HCT116 (cell line): ENCODE results near the gene PTGES2.

ENCODE experiments used
- EZH2 ChIP-seq: fragments of 200-600 bp; sonication (generic); IDR thresholded peaks from 2 replicates; pipeline ENCODE4 v1.6.1; 2017; ENCODE audit warnings: antibody characterized with exemption, mixed run types
- TCF7L2 ChIP-seq: IDR thresholded peaks from 2 replicates; pipeline ENCODE4 v1.7.0; 2011; ENCODE audit warnings: borderline replicate concordance, inconsistent platforms; ENCODE audit not compliant: insufficient read depth, insufficient read length; ENCODE audit errors: extremely low read depth
- TF ChIP-seq, protein P1 (sequence below), 3 experiments: fragments of 200-600 bp in 1 of 3; sonication (generic) in 1 of 3; IDR thresholded peaks in 2 of 3; conservative IDR thresholded peaks in 1 of 3; 2 replicates each; pipeline ENCODE4 v1.5.1; 2012 to 2017; ENCODE audit warnings: low read depth in 2 of 3, low read length in 2 of 3, antibody characterized with exemption in 1 of 3, borderline replicate concordance in 1 of 3, control low read depth in 1 of 3, mild to moderate bottlenecking in 1 of 3, mixed read lengths in 1 of 3, mixed run types in 1 of 3, moderate library complexity in 1 of 3; ENCODE audit not compliant: insufficient read depth in 1 of 3

DNA sequence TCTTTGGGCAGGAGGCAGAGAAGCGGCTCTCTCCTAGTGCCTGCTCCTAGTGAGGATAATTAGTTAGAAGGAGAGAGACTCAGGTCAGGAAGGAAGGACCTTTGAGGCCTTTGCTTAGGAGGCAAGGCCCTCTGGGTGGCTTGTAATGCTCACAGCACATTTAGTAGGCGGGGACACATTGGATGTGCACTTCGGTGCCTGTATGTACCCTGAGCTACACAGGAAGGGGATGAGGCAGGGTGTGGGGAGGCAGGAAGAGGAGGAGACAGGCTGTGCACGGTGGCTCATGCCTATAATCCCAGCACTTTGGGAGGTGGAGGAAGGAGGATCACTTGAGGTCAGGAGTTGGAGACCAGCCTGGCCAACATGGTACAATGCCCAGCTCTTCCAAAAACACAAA lies 14.5 kb upstream of the PTGES2 start:
- TF ChIP-seq TCF7L2 (no peak), EZH2 (no peak)
- TF ChIP-seq, protein P1, sequence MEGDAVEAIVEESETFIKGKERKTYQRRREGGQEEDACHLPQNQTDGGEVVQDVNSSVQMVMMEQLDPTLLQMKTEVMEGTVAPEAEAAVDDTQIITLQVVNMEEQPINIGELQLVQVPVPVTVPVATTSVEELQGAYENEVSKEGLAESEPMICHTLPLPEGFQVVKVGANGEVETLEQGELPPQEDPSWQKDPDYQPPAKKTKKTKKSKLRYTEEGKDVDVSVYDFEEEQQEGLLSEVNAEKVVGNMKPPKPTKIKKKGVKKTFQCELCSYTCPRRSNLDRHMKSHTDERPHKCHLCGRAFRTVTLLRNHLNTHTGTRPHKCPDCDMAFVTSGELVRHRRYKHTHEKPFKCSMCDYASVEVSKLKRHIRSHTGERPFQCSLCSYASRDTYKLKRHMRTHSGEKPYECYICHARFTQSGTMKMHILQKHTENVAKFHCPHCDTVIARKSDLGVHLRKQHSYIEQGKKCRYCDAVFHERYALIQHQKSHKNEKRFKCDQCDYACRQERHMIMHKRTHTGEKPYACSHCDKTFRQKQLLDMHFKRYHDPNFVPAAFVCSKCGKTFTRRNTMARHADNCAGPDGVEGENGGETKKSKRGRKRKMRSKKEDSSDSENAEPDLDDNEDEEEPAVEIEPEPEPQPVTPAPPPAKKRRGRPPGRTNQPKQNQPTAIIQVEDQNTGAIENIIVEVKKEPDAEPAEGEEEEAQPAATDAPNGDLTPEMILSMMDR (IDR thresholded peaks at IDR 0.05 in 2 of 3, conservative IDR thresholded peaks at IDR 0.05 in 1 of 3; ENCODE audit: borderline replicate concordance in 1 of 3, insufficient read depth in 1 of 3, low read depth in 2 of 3, low read length in 2 of 3): no peak
